GM19035 (cell line): ENCODE measurements around the gene LPO.

Experiments
- ATAC-seq: cut with Tn5 transposase; IDR thresholded peaks from one replicate; pipeline ENCODE4 v1.9.1; 2021; ENCODE audit not compliant: unreplicated experiment

The LPO gene

DNA sequence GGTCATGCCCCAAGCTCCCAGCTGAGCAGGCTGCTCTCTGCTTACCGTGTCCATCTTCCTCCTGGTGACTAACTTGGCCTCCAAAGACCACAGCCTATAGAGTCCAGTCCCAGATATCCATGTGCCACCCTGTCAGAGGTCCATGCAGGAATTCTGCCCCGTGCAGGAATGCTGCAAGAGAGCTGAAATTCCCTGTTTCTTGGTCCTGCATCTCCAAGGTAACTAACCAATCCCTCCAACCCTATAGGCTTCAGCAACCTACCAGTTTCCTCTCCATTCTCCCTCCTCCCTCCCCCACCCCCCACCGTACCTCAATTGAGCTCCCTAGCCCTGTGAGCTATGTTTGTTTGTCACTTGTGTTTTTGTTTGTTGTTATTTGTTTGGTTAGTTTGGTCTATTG is 9.7 kb upstream of the LPO start:
- no peak for ATAC-seq

DNA sequence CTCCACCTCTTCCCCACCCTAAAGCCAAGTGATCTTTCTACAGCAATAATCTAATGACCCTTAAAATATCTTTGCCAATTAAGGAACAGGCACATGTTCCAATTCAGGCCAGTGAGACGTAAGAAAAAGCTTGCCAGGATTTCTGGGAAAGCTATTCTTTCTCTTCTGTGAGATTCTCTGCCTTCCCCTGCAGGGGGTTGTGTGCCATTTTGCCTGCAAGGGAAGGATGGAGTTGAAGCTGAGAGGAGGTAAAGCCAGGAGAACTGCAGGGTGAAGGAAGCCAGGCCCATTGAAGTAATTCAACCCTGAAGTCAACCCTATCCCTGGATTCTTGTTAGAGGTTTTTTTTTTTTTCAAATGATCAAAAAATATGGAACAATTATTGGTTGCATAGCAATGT is 9.0 kb upstream of the LPO start:
- no peak for ATAC-seq

DNA sequence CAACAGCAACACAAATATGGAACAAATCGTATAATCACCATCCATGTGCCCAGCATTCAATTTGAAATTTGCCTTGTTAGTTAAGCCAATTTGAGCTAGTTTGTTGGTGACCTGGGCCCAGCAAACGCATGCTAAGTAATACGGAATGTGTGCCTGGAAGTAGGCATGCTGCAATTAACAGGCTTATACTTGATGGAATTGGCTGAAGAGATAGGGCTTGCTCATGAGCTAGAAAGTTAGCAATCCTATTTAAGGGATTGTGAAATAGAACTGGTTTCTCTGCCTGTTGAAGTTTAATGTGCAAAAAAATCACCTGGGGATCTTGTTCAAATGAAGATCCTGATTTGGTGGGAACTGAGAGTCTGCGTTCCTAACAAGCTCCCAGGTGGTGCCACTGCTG is 8.5 kb upstream of the LPO start:
- no peak for ATAC-seq

DNA sequence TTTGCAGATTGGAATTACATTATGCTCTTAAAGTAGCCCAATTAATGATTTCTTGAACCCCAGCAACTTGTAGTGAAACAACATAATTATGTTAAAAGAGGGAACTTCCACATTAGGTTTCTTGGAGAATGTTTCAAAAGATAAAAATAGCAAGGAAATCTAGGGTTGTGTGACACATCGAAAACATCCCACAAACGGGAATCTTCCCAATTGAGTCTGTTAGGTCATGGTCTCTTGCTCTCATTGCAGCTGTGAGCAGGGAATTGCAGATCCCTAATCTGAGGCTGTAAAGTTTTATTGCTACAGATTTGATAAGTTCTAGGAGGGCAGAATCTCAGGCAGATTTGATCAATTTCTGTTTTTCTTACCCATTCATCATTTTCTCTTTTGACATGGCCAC is 6.7 kb upstream of the LPO start:
- no peak for ATAC-seq

DNA sequence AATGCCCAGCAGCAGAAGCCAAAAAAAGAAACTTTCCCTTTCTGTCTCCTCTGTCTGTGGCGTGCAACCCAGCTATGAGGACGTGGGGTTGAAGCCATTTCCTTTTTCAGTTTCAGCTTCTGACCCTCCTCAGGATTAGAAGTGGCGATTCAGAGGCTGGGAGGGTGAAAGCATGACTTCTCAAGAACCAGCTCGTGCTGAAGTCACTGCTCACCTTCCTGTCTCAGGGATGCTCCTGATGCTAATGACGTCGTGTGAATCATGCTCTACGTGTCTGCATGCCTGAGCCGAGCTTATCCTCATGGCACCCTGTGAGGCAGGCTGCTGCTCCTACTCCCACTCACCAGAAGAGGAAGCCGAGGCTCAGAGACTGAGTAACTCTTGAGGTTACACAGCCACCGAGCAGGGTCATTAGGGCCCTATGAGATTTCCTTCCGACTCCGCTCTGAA is 5.7 kb upstream of the LPO start:
- ATAC-seq = peak; percentile 64

DNA sequence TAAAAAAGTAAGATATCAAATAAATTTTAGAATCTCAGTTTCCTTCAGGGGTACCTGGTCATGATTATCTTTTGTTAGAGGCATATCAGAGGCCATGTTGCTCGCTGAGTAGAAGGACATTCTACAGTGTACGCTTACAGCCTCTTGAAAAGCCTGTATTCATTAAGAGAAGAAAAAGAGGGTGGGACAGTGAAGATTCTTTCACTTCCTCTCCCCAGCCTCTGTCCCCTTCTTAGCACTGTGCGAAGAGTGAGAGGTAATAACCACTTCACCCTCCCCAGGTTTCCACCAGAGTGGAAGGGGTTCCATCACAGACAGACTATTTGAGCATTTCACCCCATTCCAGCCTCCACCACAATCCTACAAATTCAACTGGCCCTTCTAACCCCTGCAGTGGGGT is 4.8 kb upstream of the LPO start:
- ATAC-seq = no peak

DNA sequence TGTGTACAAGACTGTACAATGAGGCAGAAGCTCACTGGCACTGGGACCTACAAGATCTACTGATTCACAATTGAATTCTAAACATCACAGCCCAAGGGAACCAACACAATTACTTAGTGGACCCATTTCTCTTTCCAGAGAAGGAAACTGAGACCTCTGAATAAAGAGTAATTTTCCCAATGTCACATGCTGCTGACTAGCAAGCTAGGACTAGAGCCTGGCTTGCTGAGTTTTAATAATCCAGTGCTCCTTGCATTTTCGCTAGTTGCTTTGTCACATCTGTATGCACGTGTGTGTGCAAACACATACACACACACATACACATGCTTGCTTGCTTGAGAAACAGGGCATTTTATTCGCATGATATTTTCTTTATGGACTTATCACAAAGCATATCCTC is 3.9 kb upstream of the LPO start:
- no peak for ATAC-seq

DNA sequence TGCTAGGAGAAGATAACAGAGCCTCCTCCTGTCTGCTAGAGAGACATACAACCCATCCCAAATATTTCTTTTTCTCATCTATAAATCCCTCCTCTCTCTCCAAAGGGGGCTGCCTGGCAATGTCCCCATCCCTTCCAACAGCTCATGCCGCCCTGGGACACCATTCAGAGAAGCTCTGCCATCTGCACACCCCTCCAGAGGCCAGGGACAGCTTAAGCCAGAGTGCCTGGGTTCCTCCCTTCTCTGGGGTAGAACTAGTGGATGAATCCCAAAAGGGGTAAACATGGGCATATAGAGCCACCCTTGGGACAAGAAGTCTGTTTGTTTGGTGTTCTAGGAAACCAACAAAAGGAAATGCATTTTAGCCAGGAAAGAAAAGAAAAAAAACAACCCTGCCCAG is 2.6 kb upstream of the LPO start:
- ATAC-seq = no peak

DNA sequence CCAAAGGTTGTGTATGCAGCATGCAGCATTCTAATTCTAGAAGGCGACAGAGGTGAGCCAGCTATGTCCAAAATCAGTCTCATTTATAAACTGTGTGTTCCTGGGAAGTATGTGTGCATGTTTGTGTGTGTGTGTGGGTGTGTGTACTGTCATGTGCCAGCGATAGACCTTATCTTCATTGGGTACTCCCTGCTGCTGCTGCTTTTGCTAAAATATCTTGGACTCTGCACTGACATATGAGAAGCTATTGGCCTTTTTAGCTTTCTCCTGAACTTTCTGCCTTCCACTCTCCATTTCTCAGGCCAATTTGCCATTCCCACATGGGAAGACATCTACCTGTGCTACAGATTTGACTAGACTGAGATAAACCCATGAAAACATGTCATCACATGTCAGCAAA is 2.0 kb upstream of the LPO start:
- no peak for ATAC-seq

DNA sequence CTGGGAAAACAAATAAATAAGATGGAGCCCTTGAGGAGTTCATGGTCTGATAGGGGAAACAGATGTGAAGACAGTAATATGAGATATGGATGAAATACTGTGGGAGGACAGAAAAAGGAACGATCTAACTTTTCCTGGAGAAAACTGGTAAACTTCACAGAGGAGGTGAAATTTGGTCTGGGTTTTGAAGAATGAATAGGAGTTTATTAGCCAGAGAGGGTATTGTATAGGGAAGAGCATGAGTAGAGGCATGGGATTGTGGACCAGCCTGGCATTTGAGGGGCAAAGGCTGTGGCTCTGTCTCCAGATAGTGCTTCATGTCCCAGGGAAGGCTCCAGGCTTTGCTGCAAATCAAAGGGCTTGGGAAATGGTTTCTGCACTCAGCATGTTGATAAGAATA is 1.6 kb downstream of the LPO start:
- ATAC-seq = no peak

DNA sequence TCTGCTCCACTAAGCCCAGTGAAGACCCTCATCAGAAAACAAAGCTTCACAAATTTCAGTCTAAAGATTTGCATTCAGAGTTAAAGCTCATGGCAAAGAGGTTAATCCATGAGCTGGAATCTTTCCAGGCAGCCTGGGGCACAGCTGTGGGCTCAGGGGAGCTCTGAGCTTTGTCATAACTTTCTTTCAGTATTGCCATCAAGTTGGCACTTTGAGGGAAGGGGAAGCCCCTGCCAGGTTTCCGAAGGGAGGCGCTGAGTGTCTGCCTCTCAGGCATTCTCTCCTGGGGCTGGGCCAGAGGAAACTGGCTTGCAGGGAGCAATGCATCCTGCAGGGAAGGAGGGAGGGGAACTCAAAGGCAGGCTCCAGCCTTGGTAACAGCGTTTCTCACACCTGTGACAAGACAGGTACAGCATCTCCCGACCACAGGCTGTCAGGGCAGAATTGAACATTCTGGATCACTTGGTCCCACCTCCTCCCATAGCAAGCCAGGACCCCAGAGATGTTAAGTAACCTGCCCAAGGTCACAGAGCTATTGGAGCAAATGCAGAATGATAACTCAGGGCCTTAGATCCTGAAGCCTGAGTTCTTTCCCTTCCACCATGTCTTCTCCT is 3.9 kb downstream of the LPO start:
- no peak for ATAC-seq

DNA sequence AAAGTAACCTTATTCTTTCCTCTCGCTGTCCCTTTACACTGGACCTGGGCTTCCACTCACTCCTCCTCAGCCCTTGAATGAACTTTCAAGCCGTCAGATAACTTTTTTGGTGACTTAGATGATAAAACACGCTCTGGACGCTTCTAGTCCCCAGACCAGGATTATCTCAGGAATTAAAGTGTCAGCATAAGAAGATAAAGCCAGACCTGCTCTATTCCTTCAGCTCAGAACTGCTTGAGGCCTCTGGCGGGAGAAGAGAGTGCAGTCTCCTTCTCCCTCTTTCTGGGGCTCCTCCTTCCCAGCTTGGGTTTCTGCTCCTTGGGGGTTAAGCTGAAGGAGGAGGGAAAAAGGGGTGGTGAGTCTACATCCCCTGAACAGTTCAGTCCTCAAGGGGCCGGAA is 6.6 kb downstream of the LPO start:
- no peak for ATAC-seq

DNA sequence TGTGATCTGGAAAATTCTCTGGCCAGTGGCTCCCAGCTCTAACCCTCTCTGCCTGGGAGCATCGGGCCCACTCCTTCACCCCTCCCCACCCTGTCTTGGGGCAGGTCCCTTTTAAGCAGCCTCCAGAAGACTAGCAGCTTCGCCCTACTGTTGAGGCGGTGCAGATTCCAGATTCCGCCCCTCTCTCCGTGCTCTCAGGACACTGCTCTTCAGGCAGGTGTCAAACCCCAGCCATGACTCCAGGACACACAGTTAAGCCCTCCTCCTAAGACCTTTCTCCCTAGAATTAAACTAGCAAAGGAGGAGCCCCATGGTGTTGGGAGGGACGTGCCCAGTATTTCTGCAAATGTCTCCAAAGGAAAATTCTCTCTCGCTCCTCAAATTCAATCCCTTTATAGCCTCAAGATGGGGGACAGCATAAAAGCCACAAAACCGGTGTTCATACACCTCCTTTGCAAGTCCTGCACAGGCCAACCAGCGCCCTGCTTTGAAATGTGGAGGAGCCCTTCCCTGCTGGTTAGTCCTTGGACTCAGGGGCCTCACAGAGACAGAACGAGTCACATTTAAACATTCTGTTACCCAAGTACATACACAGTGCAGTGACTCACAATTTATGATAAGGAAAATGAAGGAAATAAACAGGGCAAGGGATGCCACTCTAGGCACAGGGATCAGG is 7.2 kb downstream of the LPO start:
- ATAC-seq = no peak

DNA sequence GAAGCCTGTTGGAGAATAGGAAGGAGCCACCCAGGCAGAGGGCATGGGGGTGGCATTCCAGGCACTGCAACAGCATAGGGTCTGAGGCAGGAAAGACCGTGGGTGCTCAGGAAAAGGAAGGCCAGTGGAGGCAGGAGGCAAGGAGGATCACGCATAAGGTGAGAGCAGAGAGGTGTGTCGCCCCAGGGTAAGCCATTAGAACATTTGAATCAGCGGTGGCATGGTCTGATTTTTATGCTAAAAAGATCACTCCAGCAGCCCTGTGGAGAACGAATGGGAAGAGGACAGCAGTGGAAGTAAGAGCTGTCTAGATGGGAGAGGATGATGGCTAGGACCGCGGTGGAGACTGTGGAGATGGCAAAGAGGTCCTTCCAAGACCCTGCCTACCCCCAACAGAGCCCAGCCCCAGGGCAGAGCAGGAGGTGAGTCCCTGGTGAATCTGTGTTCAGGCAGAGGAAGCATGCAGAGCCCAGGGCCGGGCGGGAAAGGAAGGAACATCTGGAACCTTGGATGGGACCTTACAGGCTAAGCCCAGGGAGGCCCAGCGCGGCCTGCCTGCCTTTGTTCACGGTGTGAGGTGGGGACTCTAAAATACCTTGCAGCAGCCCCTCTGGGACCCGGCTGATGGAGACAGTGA is 7.8 kb downstream of the LPO start:
- ATAC-seq = no peak

DNA sequence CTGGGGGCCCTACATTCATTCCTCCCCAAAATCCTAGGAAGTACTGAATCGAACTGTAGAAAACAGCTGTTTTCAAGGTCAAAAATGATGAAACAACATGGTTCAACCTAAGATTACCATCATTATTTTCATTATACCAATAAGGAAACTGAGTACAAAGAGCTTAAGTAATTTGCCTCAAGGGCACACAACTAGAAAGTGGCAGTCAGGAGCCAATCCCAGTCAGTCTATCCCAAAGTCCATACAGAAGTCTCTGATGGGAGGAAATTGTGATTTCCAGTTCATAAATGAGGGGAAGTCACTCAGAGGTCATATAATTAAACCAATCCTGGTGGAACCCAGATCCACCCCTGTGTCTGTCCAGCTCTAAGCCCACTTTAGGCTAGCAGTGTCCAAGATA is 8.4 kb downstream of the LPO start:
- no peak for ATAC-seq

DNA sequence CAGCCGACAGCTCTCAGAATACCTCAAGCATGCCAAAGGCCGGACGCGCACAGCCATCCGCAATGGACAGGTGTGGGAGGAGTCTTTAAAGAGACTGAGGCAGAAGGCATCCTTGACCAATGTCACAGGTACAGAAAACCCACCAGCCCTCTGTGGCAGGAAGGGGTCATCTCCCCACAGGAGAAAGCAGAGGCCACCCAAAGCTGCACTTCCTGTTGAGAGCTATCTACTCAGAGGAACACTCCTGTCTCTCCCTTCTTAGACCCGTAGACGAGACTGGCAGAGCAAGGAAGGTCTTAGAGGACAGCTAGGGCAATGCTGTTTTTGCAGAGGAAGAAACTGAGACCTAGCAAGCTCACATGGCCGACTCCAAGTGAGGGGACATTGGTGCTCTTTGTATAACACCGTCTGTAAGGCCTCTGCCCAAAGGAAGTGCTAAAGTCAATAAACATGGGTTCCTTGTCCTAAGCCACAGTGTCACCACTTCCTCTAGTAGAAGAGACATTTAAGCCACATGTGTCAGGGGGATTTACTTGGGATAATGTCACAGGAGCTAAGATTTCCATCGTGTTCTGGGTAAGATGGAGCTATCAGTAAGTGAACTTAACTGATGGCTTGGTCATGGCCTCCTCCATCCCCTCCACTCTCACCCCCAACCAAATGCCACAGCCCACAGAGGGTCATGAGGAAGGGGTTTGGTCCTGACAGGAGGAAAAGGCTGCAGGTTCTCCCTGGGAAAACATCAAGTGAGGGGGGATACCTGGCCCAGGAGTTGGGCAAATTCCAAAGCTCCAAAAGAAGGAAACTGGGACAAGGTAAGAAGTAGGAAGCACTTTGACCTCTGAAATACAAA is 9.4 kb downstream of the LPO start:
- no peak for ATAC-seq

DNA sequence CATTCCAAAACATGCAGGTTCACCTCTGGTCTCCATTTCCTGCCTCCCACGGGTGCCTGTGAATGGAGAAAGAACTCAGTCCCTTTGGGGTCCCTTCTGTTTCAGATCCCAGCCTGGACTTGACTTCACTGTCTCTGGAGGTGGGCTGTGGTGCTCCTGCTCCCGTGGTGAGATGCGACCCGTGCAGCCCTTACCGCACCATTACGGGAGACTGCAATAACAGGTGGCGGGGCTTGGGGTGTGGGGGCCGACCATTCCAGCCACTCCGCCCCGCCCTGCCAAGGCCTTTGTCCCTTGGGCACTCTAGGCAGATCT is 10.5 kb downstream of the LPO start:
- no peak for ATAC-seq

DNA sequence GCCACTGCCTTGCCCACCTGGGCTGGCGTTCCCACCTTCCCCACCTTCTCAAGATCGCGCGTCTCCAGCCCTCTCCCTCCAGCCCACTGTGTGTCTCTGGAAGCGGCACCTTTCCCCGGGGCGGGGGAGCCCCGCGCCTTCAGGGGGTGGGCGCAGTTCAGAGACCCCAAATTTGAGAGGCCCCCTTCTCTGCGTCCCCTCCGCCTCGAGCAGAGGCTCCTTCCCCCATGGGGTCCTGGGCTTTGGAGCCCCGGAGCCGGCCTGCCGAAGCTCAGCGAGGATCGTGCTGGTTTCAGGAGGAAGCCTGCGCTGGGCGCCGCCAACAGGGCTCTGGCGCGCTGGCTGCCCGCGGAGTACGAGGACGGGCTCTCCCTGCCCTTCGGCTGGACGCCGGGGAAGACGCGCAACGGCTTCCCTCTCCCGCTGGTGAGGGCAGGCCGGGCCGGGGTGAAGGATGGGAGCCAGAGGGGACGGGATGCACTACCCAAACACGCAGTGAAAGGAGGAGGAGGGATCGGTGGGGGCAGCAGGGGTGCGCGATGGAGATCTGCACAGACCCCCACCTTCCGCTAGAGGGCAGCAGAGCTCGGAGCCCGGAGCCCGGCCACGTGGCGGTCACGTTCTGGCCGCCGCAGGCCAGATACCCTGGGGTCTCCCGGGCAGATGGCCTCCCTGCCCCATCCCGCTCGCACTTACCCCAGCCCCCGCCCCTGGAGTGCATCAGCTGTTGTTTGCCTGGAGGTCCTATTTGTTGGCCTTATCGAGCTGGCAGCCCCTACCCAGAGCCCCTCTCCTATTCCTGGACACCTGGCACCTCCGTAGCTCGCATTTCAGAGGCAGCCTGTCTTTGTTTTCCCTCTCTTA is 11.1 kb downstream of the LPO start:
- ATAC-seq = peak; percentile 71

DNA sequence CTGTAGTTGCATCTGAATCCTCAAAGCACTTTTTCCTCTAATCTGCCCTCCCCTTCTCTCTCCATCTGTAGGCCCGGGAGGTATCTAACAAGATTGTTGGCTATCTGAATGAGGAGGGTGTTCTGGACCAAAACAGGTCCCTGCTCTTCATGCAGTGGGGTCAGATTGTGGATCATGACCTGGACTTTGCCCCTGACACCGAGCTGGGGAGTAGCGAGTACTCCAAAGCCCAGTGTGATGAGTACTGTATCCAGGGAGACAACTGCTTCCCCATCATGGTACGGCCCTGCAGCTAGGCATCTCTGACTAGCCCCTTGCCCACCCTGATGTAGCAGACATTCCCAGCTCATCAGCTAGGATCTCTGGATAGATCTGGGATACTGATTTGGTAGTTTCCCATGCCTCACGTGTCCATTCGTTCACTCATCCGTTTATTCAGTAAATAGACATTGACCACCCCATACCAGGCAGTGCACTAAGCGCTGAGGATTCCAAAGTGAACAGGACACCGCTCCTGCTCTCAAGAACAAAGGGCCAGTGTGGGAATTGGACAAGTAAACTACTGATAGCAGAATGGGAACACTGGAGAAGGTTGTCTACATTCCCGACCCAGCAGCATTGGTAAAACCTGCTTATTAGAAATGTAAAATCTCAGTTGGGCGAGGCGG is 12.1 kb downstream of the LPO start:
- no peak for ATAC-seq

DNA sequence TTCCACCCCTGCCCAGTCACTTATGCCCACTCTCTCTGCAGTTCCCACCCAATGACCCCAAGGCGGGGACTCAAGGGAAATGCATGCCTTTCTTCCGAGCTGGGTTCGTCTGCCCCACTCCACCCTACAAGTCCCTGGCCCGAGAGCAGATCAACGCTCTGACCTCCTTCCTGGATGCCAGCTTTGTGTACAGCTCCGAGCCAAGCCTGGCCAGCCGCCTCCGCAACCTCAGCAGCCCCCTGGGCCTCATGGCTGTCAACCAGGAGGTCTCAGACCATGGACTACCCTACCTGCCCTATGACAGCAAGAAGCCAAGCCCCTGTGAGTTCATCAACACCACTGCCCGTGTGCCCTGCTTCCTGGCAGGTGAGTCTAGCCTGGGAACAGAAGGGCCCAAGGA is 13.8 kb downstream of the LPO start:
- no peak for ATAC-seq
